GM21529 (cell line): ENCODE results near the gene WNT8B.

Source experiments
- ATAC-seq: cut with Tn5 transposase; IDR thresholded peaks from one replicate; pipeline ENCODE4 v1.9.1; 2021; ENCODE audit not compliant: unreplicated experiment

Gene WNT8B

GRCh38 chr10:100483876-100484666 is 21.3 kb downstream of the WNT8B start:
- no peak for ATAC-seq

- ATAC-seq: no peak
Observed at GRCh38 chr10:100485366-100485765, 22.6 kb downstream of the WNT8B start.

GRCh38 chr10:100485801-100486495 is 23.1 kb downstream of the WNT8B start:
- ATAC-seq: no peak

- no peak for ATAC-seq
Observed at GRCh38 chr10:100487529-100487928, 24.7 kb downstream of the WNT8B start.

- ATAC-seq: no peak
Observed at GRCh38 chr10:100489396-100489795, 26.6 kb downstream of the WNT8B start.

- no peak for ATAC-seq
Observed at GRCh38 chr10:100490531-100490930, 27.7 kb downstream of the WNT8B start.

GRCh38 chr10:100496567-100496966 is 33.8 kb downstream of the WNT8B start:
- no peak for ATAC-seq

- no peak for ATAC-seq
Observed at GRCh38 chr10:100498059-100498458, 35.2 kb downstream of the WNT8B start.

- no peak for ATAC-seq
Observed at GRCh38 chr10:100501423-100501822, 38.6 kb downstream of the WNT8B start.

GRCh38 chr10:100502926-100503494 is 40.2 kb downstream of the WNT8B start:
- ATAC-seq: no peak

GRCh38 chr10:100504096-100504495 is 41.3 kb downstream of the WNT8B start:
- no peak for ATAC-seq

GRCh38 chr10:100505164-100505563 is 42.4 kb downstream of the WNT8B start:
- no peak for ATAC-seq

GRCh38 chr10:100506596-100507356 is 44.0 kb downstream of the WNT8B start:
- ATAC-seq: no peak

GRCh38 chr10:100507357-100507732 is 44.5 kb downstream of the WNT8B start:
- ATAC-seq: no peak

- no peak for ATAC-seq
Observed at GRCh38 chr10:100508266-100508665, 45.5 kb downstream of the WNT8B start.

- ATAC-seq: no peak
Observed at GRCh38 chr10:100508691-100509150, 45.9 kb downstream of the WNT8B start.

GRCh38 chr10:100509241-100509840 is 46.5 kb downstream of the WNT8B start:
- no peak for ATAC-seq

- no peak for ATAC-seq
Observed at GRCh38 chr10:100510533-100511308, 47.9 kb downstream of the WNT8B start.

GRCh38 chr10:100515612-100516011 is 52.8 kb downstream of the WNT8B start:
- ATAC-seq: no peak

- no peak for ATAC-seq
Observed at GRCh38 chr10:100516847-100517246, 54.0 kb downstream of the WNT8B start.
